Epithelial cell of esophagus (primary cell): Measurements from ENCODE around the gene LACTBL1.
A peak's percentile ranks its signal among the peaks of the same experiment; 100 is the strongest.

ENCODE experiments used
- DNase-seq: peaks from one replicate; pipeline ENCODE4 v3.0.0; 2010; ENCODE audit warnings: low read depth
- H3K4me3 ChIP-seq: 2 replicates; pipeline ENCODE4 v1.5.1; 2011; ENCODE audit warnings: mild to moderate bottlenecking, low read length, control low read depth
- TF ChIP-seq, protein P1 (sequence below): IDR thresholded peaks from 2 replicates; pipeline ENCODE4 v1.5.1; 2011; ENCODE audit warnings: low read depth, mild to moderate bottlenecking, low read length, control low read depth, inconsistent platforms; ENCODE audit not compliant: insufficient read depth; ENCODE audit errors: missing control alignments

LACTBL1 gene

GRCh38 chr1:22910986-22911651 is 61.5 kb downstream of the LACTBL1 start:
- no peak for DNase-seq
- TF ChIP-seq, protein P1, sequence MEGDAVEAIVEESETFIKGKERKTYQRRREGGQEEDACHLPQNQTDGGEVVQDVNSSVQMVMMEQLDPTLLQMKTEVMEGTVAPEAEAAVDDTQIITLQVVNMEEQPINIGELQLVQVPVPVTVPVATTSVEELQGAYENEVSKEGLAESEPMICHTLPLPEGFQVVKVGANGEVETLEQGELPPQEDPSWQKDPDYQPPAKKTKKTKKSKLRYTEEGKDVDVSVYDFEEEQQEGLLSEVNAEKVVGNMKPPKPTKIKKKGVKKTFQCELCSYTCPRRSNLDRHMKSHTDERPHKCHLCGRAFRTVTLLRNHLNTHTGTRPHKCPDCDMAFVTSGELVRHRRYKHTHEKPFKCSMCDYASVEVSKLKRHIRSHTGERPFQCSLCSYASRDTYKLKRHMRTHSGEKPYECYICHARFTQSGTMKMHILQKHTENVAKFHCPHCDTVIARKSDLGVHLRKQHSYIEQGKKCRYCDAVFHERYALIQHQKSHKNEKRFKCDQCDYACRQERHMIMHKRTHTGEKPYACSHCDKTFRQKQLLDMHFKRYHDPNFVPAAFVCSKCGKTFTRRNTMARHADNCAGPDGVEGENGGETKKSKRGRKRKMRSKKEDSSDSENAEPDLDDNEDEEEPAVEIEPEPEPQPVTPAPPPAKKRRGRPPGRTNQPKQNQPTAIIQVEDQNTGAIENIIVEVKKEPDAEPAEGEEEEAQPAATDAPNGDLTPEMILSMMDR, result no peak

GRCh38 chr1:22910286-22910685 is 62.4 kb downstream of the LACTBL1 start:
- DNase-seq, result no peak
- no peak overlapping the region for H3K4me3 ChIP-seq
- TF ChIP-seq, protein P1, result no peak

More at GRCh38 chr1:22910986-22911651, 61.5 kb downstream of the LACTBL1 start:
- no peak overlapping the region for H3K4me3 ChIP-seq

- H3K4me3 ChIP-seq, result no peak overlapping the region
- no peak for DNase-seq
- TF ChIP-seq, protein P1, result no peak
Measured at GRCh38 chr1:22908880-22909426, 63.7 kb downstream of the LACTBL1 start.

GRCh38 chr1:22907528-22907927 is 65.1 kb downstream of the LACTBL1 start:
- no peak overlapping the region for H3K4me3 ChIP-seq
- no peak for DNase-seq
- TF ChIP-seq, protein P1, result no peak

DNA sequence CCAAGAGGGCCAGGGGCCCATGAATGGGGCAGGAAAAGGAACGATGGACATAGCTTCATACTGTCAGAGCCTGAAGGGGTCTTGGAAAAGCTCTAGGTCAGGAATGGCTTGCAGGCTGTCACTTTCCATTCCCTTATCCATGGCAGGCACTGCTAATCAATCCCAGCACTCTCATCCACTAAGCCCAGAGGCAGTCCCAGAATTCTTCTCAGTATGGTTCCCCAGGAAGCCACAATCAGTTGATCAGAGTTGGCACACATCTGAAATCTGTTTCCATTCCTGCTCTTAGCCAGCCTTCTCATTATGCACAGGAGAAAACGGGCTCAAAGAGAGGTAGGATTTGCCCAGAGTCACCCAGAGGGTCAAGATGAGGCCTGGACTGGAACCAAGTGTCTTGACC is 65.7 kb downstream of the LACTBL1 start:
- TF ChIP-seq, protein P1, result no peak
- DNase-seq, result no peak
- H3K4me3 ChIP-seq, result no peak overlapping the region

DNA sequence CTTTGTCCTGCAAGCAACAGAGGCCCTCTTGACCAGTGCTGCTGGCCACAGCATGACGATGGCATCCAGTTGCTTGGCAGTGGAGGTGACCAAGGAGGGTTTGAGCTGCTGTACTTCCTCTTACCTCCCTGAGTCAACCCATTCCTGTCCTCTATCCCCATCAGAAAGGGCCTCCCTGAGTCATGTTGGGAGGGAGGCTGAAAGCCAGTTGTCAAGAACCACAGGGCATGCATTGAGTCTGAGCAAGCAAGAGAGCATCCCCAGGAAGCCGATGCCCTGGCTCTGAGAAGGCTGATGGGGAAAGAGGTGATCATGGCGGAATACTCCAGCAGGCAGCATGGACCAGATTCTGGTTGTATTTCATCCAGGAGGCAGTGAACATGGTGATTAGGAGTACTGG is 69.6 kb downstream of the LACTBL1 start:
- TF ChIP-seq, protein P1, result no peak
- H3K4me3 ChIP-seq, result no peak overlapping the region
- peak; percentile 59 for DNase-seq
